HS-27A (cell line): ENCODE results near the gene CDC42EP1.
"Not testable (repeated sequence)": the region's sequence is repeated elsewhere in the genome, so short reads cannot be mapped to it uniquely, and the experiment has no call there.

Source experiments
- DNase-seq: peaks from one replicate; pipeline ENCODE4 v3.0.0-alpha.2; 2012; ENCODE audit warnings: low read depth, missing footprints

CDC42EP1 gene

DNA sequence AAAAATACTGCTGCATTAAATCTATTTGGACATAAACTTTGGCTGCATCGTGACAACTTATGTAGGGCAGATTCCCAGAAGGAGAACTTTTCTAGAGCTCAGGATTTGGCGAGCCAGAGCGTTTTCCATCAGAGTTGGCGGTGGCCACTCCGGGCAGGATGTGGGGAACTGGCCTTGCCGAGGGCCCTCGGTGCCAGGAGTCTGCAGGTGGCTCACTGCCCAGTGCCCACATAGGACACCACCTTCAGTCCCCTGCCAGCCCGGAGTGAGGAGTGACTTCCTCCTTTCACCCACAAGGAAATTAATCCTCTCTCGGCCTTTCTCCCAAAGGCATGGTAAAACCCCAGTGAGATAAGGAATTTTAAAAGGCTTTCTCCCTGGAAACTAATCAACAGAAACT is 21.2 kb downstream of the CDC42EP1 start:
- no peak for DNase-seq

DNA sequence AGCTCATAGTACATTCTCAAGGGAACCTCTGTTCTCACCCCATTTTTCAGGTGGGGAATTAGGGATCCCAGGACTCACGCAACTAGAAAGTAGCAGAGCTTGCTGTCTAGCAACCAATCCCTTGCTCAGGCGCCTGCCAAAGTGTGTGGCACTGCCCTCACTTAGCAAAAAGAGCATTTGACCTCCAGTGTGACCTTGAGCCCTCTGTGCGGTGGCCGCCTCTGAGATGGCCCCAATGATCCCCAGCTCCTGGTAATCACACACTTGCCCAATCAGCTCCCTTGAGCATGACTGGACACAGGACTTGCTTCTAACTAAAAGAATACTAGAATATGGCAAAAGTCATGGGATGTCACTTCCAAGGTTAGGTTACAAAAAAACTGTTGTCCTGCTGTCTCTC is 22.2 kb downstream of the CDC42EP1 start:
- no peak for DNase-seq

DNA sequence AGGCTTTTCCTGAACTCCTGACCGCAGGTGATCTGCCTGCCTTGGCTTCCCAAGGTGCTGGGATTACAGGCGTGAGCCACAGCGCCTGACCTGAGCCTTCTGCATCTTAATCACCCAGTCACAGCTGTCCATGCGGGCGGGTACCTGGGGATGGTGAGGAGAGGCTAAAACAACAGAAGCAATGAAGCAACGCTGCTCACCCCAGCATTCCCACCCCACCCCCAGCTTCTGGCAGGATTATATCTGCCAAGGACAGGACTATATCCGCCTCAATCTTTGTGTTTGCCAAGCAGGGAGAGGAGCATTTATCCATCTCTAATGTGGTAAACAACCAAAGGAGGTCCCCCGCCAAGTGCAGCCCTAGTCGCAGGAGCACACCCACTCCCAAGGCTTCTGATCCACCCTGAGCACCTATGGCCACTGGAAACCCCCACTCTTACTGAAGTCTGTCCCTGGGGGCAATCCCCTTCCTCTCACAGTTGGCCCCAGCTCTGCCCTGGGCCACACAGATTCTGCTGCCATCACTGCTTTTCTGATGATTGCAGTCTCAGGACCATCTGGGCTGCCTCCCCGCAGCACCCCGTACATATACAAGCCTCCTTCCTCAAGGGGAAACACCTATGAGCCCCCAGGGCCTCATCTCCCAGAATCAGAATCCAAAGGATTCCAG is 28.4 kb downstream of the CDC42EP1 start:
- DNase-seq: no peak

DNA sequence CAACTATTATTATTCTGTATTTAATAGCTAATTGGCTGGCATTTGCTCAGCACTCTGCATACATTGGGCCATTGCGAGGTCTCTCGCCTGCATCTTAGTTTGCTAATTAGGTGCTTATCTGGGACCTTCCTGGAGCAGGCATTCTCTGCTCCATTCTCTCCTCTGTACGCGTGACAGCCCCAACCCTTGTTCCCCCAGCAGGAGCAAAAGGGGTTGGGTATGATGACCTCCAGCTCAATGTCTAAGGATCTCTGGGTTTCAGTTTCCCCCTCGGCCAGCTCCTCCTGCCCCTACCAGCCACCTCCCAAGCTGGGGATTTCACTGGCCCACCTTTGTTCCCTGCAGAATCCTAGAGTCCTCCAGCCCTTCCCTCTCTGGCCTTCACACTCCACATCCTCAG is 29.4 kb downstream of the CDC42EP1 start:
- no peak for DNase-seq

DNA sequence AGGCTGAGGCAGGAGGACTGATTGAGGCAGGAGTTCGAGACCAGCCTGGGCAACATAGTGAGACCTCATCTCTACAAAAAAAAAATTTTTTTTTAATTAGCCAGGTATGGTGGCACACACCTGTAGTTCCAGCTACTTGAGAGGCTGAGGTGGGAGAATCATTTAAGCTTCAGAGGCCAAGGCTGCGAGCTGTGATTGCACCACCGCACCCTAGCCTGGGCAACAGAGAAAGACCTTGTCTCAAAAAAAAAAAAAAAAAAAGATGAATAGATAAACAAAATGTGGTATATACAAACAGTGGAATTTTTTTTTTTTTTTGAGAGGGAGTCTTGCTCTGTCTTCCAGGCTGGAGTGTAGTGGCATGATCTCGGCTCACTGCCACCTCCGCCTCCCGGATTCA is 30.8 kb downstream of the CDC42EP1 start:
- DNase-seq: not testable (repeated sequence)

DNA sequence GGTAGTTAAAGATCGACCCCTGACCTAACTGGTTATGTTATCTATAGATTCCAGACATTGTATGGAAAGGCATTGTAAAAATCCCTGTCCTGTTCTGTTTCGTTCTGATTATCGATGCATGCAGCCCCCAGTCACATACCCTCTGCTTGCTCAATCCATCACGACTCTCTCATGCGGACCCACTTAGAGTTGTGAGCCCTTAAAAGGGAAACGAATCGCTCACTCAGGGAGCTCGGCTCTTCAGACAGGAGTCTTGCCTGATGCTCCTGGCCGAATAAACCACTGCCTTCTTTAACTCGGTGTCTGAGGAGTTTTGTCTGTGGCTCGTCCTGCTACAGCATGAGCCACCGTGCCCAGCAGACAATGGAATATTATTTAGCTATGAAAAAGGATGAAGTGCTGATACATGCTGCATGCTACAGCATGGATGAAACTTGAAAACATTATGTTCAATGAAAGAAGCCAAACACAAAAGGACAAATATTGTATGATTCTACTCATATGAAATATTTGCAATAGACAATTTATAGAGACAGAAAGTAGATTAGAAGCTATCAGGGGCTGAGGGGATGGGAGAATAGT is 31.6 kb downstream of the CDC42EP1 start:
- no peak for DNase-seq

DNA sequence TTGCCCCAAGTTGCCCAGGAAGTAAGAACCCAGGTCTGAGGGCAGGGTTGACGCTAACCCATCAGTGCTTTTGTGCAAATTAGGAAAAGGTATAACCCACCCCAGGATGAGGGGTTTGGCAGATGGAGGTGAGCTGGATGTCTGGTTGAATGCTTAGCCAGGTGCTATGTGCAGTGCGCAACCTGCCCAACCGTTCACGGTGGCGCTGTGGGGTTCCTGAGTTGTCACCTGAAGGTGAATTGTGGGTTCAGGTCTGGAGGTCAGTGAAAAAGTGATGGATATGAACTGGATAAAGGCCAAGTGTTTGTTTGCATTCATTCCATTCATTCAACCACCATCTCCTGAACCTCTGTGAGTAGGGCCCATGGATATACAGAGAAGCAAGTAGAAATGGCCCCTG is 34.0 kb downstream of the CDC42EP1 start:
- no peak for DNase-seq

DNA sequence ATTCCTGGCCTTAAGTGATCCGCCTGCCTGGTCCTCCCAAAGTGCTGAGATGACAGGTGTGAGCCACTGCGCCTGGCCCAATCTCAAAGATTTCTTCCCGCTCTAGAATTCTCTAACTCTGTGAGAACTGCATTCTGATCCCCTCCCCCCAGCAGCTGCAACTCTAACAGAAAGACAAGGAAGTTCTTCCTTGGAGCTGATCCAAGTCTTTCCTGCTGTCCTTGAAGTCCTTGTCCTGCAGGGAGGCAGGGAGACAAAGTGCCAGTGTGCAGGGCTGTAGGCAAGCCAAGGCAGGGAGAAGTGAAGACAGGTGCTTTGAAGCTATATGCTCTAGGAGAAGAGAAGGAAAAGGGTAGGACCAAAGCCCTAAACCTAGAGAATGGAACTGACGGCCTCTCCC is 38.9 kb downstream of the CDC42EP1 start:
- DNase-seq: no peak

DNA sequence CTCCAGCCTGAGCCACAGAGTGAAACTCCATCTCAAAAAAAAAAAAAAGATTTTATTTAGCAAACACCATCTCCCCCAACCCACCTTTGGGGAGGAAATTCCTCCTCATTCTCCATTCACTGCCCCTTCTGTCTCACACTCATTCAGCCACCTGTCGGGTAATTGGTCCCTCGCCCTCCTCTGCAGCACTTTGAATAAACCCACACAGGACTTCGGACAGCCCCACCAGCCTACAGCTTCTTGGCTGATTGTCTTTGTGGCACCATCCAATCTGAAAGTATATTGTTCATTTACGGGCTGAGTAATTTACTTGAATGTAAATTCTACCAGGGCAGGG is 40.9 kb downstream of the CDC42EP1 start:
- DNase-seq: no peak

DNA sequence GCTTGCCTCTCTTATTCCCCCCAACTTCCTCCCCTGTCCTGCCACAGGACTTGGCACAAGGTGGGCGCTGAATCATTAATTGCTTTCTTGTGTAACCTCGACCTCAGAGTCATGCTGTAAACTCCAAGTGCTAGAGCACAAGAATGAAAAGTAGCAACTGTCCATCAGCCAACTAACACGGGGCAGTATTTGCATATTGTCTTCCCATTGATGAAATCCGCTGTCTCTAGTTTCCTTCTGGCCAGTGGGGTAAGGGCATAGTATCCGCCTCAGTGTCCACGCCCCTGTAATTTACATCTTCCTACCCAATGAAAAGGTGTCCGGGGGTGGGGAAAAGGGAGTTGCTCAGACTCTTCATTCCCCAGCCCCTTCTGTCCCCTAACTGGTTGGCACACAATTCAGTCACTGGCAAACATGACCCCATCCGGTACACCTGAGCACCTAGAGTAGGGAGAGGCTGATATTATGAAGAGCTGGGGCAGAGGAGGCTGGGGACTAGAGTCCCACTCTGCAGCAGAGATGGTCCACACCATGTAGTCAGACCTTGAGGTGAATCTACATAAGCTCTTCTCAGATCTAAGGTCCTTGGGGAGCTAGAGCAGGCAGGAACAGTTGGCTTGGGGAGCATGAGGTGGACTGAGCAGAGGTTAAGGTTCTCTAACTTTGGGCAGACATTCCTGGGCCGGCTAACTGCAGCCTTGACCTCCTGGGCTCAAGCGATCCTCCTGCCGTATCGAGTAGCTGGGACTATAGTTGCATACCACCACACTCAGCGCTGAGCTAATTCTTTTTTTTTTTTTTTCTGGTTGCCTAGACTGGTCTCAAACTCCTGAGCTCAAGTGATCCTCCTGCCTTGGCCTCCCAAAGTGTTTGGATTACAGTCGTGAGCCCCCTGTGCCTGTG is 41.5 kb downstream of the CDC42EP1 start:
- DNase-seq: no peak

DNA sequence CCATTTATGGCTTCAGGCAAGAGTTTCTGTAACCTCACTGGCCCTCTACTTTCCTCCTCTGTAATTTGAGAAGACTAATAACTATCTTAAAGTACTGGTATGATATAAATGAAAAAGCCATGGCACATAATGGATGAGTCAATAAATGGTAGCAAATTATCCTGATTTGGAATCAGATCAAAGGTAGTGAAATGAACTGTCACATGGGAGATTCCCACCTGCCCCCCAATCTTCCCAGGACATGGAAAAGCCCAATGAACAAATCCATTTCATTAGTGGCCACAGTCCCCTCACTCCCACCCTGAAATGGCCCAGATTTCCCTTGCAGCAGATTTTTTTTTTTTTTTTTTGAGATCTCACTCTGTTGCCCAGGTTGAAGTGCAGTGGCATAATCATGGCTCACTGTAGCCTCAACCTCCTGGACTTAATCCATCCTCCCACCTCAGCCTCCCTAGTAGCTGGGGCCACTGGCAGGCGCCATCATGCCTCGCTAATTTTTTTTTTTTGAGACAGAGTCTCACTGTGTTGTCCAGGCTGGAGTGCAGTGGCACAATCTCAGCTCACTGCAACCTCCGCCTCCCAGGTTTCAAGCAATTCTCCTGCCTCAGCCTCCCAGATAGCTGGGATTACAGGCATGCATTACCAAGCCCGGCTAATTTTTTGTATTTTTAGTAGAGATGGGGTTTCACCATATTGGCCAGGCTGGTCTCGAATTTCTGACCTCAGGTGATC is 42.4 kb downstream of the CDC42EP1 start:
- not testable (repeated sequence) for DNase-seq

DNA sequence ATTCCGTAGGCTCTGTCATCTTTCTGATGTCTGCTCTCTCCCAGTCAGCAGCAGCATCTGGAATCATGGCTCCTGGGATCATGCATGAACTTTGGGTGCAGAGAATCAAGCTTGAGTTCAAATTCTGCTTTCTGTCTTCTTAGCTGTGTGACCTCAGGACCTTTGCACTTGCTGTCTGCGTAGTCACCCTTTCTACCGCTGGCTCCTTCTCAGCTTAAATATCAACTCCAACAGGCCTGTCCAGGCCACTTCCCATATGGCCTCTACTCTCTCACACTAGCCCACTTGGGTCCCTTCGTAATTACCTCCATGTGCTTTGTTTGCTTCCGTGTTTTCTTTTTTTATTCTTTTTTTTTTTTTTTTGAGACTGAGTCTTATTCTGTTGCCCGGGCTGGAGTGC is 43.8 kb downstream of the CDC42EP1 start:
- no peak for DNase-seq

DNA sequence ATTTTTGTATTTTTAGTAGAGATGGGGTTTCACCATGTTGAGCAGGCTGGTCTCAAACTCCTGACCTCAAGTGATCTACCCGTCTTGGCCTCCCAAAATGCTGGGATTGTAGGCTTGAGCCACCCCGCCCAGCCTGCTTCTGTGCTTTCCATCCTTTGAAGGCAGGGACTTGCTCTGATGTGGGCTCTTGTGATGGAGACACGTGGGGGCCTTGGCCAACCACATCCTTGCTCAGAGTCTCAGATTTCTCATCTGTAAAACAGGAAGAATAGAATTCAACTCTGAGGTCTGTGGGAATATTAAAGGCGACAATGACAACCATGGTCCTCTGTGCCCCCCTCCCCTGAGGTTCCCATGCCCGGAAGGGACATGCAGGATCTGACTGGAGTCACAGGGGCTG is 44.6 kb downstream of the CDC42EP1 start:
- DNase-seq: no peak

DNA sequence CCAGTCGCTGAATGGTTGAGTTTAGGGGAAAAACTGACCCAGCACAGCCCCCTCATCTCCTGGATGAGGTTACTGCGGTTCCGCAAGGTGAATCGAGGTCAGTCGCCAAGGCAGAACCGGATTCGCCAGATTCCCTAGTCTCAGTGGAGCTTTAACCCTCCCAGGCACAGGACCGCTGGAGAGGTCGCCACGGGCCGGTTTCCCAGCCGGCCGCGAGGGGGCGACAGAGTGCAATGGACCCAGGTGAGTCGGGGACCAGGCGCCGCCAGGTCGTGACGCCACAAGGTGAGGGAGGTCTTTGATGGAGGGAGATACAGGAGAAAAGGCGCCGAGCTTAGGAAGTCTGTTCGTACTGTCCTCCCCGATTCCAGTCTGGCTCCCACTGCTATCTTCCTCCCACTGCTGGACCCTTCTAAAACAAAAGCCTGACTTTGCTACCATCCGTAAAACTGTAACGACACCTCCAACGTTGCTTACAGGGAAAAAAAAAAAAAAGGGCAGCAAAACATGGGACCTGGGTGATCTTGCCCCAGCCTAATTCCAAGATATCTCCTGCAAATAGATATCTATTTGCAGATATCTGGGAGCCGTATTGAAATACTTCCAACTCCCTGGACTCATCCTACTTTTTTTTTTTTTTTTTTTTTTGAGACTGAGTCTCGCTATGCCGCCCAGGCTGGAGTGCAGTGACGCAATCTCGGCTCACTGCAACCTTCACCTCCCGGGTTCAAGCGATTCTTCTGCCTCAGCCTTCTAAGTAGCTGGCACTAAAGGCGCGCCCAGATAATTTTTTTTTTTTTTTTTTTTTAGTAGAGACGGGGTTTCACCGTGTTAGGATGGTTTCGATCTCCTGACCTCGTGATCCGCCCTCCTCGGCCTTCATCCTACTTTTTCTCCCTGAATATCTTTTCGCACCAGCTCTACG is 47.0 kb downstream of the CDC42EP1 start:
- DNase-seq: no peak

DNA sequence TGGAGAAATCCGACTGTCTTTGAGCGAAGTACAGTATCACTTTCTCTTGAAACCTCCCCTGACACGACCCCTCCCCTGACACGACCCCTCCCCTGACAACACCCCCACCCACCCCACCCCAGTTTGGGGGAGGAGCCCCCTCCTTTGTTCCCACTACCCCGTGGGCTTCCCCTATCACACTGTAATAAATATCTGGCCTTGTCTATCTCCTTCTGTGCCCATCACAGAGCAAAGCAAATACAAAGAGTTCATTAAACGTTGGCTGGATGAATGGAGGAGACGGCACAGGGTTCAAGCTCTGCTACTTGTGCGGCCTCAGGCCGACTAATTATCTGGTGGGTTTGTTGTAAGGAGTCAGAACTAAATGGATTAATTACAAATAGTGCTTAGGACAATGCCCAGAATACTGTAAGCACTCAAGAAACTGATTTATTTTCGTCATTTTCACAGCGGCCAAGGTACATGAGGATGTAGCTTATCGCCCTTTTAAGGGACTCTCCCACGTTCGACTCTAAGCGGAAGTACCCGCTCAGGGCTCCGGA is 47.7 kb downstream of the CDC42EP1 start:
- DNase-seq: no peak

DNA sequence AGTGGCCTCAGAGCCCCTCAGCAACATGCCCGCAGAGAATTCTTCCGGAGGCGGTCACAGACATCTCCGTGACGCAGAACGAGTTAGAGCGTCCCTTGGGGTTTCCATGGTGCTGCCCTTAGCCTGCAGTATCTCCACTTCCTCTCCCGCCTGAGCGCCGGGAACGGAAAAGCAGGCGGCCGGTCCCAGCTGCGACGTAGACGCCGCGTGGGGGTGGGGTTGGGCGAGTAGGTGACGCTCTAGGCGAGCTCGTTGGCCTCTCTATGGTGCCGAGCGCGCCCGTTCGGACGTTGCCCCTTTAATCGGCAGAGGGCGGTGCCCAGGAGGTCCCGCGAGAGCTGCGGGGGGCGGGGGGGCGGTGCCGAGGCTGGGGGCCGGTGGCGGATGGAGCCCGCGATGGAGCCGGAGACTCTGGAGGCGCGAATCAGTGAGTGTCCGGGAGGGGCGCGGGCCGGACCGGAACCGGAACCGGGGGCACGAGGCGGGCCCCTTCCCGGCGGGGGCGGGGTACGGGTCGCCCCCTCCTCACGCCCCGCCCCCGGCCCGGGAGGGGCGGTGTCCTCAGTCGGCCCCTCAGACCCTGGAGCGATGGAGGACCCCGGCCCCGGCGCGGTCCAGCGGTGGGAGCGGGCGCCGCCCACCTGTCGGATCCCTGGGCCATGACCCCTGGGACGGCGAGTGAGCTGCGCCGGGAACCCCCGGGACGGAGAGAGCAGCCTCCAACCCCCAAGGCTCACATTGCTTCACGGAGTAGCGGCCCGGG is 48.4 kb downstream of the CDC42EP1 start, which contains the start of gene GGA1:
Gene GGA1 (plus strand): TSS at position 358 of the 763 bp plus-strand sequence. CDS start 27 bp downstream, at position 385.
- peak; percentile 94 for DNase-seq

DNA sequence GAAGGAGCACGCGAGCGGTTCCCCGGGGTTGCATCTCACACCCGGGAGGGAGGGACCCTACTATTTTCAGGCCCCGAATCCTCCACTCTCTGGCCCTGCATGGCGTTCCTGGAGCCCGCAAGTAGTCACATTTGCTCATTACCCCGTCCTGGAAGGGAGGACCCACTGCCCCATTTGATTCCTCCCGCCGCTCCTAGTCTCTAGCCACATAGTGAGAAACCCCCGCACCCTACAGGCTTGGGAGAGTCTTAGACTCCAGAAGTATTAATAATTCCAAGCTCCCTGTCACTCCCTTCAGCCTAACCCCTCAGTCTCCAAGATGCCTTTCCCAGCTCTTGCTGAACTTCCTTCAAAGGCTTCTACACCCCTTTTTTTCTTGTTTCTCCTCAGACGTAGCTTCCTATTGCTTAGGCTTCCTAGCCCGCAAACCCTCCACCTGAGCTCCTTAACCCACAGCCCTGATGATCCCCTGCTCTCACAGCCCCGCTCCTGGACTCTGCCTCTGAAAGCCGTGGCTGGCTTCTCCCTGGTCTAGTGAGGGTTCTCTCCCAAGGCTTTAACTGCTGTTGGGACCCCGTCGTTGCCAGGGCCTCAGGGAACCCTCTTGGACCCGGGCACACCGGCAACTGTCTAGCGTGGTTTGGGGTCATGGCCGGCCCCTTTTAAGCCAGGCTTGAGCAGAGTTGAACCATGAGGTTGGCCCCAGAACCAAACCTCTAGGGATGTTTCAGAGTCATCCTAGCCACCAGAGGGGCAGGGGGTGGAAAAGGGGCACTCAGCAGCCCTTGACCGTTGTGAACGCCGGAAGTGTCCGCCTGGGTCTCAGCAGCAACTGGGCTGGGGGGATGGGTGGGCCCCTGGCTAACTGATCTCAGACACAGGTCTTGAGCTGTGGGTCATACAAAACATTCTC is 49.2 kb downstream of the CDC42EP1 start:
- DNase-seq: no peak

DNA sequence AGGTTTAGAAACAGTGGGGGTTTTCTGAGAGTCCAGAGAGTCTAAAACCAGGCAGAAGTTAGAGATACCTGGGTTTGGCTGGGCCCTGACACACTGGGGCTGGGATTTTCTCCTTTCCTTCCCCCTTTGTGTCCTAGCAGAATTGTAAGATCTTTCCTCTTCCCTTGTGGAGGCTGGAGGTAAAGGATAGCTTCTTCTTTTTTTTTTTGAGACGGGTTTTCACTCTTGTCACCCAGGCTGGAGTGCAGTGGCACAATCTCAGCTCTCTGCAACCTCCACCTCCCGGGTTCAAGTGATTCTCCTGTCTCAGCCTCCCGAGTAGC is 49.8 kb downstream of the CDC42EP1 start:
- DNase-seq: not testable (repeated sequence)

DNA sequence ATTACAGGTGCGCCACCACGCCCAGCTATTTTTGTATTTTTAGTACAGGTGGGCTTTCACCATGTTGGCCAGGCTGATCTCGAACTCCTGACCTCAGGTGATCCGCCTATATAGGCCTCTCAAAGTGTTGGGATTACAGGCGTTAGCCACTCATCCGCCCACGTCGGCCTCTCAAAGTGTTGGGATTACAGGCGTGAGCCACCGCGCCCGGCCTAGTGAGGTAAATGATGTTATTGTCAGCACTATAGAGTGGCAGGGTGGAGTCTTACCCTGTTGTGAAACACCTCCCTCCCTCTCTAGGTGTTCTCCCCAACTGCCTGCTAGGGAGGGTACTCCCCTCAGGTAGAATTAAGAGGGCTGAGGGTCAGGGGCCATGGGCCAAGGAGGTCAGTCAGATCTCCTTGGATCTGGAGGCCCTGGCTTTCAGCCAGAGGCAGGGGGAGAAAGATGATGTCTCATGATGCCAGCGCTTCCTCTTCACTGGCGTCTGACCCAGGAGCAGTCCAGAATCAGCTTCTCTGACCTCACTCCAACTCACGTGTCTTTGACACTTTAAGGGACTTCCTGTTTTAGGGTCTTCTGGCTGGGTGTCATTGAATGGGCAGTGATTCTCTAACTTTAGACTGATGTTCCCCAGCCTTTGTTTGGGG is 50.3 kb downstream of the CDC42EP1 start:
- DNase-seq: no peak
